Activated CD8-positive, alpha-beta memory T cell treated with anti-CD3 and anti-CD28 coated beads for 36 hours (primary cell): ENCODE measurements around the gene HOXA1. TPM values are rescaled to one million over a fixed set of nuclear protein-coding genes. Genes with fewer than 3 reads are reported as not detected.
"Not testable (repeated sequence)": the region's sequence is repeated elsewhere in the genome, so short reads cannot be mapped to it uniquely, and the experiment has no call there.

ENCODE experiments used
- CTCF ChIA-PET: fragments of 350-600 bp; sonication (Branson Sonifier 250); formaldehyde crosslinking; loops from one replicate; lab custom pipeline; 2021; ENCODE audit warnings: antibody characterized with exemption; lab: Charles Lee
- POLR2A ChIA-PET: fragments of 350-600 bp; sonication (Branson Sonifier 250); formaldehyde crosslinking; loops from one replicate; lab custom pipeline; 2021; ENCODE audit warnings: antibody characterized with exemption; lab: Charles Lee
- total RNA-seq, 2 experiments: library from RNA; stranded (reverse); gene quantifications; one replicate each; pipeline ENCODE4 v1.2.3, GENCODE V29; 2021

Gene HOXA1
- total RNA-seq, 2 experiments from 2014 or later: 0.15 TPM; not detected in 1

DNA sequence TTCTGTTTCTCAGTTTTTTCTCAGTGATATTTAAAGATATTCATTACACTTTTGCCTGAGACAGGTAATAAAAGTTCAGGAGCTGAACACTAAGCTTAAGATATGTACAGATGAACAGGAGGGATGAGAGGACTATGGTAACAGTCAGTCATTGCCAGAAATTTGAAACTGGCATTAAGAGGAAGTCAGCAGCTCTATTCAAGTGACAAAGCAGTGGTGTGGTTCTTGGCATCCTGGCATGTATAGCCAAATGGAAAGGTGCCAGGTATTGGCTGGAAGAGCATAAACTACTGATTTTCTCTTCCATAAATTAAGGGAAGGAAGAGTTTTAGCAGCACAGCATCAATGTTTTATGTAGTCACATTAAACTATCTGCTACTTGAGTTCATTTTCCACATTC, 22.7 kb downstream of the HOXA1 start:
- ChIA-PET POLR2A (interaction anchor here (0.7 kb wide), 1 partner anchor 20 kb away, joined by 7 read pairs; no protein-coding TSS in a partner anchor), CTCF (no interaction called here)

DNA sequence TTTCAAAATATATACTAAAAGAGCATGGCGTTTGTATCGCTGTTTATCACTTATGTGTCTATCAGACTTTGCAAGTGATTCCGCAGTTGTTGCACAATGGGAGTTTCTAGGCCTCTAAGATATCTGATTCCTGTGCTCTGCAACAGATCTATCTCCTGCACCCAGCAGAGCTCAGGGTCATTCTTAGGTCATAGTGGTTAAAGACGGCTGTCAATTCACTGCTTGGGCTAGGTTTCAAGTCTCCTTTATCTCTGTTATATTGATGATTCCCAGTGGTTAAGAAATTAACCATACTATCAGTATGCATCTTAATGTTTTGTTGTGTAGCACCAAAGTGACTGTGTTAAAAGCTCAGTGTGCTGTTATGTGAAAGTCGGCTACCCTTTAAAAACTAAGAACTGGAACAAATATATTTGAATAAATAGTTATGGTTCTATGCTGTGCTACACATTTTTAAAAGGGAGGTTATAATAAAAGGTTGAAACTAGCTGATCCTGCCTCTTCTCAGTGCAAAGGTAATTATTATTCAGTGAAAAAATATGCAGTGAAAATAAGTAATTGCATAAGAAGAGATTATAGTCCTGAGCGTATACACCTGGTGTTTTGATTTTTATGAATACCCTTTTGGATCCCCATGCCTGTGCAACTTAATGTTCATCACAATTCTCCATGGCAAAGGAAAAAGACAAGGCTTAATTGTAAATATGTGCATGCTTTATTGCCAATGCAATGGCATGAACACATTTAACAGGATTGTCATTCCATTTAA, 24.0 kb downstream of the HOXA1 start:
- ChIA-PET CTCF (no interaction called here), POLR2A (no interaction called here)

GRCh38 chr7:27068259-27068658, 27.5 kb downstream of the HOXA1 start:
- CTCF ChIA-PET: no interaction called here
- POLR2A ChIA-PET: no interaction called here

- CTCF ChIA-PET: no interaction called here
- POLR2A ChIA-PET: no interaction called here
Observed at GRCh38 chr7:27066148-27066547, 29.7 kb downstream of the HOXA1 start.

- POLR2A ChIA-PET: no interaction called here
- CTCF ChIA-PET: no interaction called here
Observed at GRCh38 chr7:27065709-27066108, 30.1 kb downstream of the HOXA1 start.

- POLR2A ChIA-PET: no interaction called here
Observed at GRCh38 chr7:27064661-27065060, 31.1 kb downstream of the HOXA1 start.

DNA sequence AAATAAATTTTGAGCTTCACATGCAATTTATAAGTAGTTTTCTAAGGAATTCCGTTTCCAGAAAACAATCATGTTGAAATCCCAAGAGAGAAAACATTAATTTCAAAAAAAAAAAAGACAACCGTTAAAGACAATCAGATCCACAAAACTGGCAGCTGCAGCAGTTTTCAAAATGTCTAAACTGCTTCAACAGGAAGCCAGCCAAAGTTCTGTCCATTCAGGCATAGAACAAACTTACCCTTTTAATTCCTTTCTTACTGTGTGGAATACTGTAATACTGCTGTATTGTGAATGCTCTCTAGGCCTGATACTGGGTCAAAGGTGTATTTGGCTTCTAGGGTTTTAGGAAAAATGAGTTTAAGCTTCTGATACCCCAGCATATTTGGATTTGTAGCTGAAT, 31.6 kb downstream of the HOXA1 start:
- POLR2A ChIA-PET: interaction anchor here (0.6 kb wide), 1 partner anchor 136 kb away, joined by 3 read pairs; the partner anchor contains the start of gene HOXA13
- CTCF ChIA-PET: interaction anchor here (0.7 kb wide), 1 partner anchor 177 kb away, joined by 4 read pairs; no protein-coding TSS in a partner anchor

More at GRCh38 chr7:27064661-27065060, 31.1 kb downstream of the HOXA1 start:
- CTCF ChIA-PET: no interaction called here

- ChIA-PET CTCF (no interaction called here), POLR2A (no interaction called here)
Observed at GRCh38 chr7:27062946-27063345, 32.9 kb downstream of the HOXA1 start.

DNA sequence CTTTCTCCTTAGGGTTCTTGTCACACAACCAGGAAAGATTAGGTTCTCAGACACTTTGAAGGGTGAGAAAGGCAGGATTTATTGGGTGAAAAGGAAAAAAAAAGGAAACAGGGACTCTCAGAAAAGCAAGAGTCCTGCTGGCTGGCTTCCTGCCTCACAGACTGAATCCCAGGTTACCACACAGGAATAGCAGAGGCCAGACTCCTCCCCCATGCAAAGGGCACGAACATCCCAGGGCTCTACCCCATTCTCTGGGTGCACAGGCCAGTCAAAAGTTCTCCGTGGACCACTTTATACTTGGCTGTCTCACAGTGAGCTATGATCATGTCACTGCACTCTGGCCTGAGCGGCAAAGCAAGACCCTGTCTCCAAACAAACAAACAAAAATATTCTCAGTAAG, 42.6 kb downstream of the HOXA1 start:
- ChIA-PET CTCF (no interaction called here), POLR2A (interaction anchor here (0.6 kb wide), 1 partner anchor 20 kb away, joined by 7 read pairs; no protein-coding TSS in a partner anchor)

DNA sequence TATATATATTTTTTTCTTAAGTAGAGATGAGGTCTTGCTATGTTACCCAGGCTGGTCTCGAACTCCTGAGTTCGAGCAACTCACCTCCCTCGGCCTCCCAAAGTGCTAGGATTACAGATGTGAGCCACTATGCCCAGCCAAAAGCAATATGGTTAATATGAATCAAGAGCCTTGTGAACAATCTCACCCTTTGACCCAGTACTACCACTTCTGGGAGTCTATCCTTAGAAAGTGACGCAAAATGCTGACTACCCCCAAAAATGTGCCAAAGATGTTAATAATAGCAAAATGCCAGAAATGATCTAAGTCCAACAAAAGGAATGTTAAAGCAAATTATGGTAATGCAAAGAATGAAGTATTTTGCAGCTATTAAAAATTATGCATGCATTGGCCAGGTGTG, 44.3 kb downstream of the HOXA1 start:
- CTCF ChIA-PET: interaction anchor here (0.7 kb wide), 1 partner anchor 225 kb away, joined by 3 read pairs; no protein-coding TSS in a partner anchor
- POLR2A ChIA-PET: no interaction called here

DNA sequence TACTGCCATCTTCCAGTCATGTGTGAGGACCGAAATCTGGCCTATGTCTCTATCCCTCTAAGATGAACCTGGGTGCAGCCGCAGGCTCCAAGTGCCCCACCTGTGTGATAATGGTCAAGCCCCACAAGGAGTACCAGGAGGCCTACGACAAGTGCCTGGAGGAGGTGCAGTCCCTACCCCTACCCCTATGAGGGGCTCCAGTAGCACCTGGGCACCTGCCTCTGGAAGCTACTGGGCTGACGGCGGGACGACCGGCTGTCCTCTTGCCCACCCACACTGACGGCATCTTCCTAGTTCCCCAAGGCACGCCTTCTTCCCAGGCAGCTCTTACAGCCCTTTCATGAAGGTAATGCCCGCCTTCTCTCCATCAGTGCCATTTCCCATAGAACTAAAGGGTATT, 47.4 kb downstream of the HOXA1 start:
- CTCF ChIA-PET: no interaction called here
- POLR2A ChIA-PET: no interaction called here

DNA sequence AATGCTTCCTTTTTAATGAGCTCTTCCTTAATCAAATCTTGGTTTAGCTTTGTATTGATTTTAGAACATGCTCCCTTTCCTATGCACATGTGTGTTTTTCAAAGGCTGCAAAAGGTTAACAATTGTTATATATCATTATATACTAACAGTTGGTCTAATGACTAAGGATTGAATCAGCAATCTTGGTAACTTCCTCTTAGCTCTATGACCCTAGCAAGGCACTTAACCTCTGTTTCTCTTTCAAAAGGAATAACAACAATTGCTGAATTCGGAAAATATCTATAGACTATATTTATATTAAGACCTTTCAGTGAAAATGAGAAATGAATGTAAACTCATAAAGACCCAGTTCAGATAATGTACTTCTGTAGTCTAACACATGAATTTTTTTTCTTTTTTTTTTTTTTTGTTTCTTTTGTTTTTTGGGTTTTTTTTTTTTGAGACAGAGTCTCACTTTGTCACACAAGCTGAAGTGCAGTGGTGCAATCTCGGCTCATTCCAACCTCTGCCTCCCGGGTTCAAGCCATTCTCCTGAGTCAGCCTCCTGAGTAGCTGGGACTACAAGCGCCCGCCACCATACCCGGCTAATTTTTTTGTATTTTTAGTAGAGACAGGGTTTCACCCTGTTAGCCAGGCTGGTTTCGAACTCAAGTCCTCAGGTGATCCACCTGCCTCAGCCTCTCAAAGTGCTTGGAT, 48.8 kb downstream of the HOXA1 start:
- CTCF ChIA-PET: interaction anchor here (0.6 kb wide), 1 partner anchor 769 kb away, joined by 6 read pairs; no protein-coding TSS in a partner anchor
- POLR2A ChIA-PET: interaction anchor here (0.7 kb wide), 1 partner anchor 1745 kb away, joined by 5 read pairs; no protein-coding TSS in a partner anchor

DNA sequence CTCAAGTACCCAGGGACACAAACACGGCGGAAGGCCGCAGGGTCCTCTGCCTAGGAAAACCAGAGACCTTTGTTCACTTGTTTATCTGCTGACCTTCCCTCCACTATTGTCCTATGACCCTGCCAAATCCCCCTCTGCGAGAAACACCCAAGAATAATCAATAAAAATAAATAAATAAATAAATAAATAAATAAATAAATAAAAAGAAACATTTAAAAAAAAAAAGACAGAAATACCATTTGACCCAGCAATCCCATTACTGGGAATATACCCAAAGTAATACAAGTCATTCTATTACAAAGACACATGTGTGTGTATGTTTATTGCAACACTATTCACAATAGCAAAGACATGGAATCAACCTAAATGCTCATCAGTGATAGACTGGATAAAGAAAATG, 49.8 kb downstream of the HOXA1 start:
- POLR2A ChIA-PET, CTCF ChIA-PET: not testable (repeated sequence)

DNA sequence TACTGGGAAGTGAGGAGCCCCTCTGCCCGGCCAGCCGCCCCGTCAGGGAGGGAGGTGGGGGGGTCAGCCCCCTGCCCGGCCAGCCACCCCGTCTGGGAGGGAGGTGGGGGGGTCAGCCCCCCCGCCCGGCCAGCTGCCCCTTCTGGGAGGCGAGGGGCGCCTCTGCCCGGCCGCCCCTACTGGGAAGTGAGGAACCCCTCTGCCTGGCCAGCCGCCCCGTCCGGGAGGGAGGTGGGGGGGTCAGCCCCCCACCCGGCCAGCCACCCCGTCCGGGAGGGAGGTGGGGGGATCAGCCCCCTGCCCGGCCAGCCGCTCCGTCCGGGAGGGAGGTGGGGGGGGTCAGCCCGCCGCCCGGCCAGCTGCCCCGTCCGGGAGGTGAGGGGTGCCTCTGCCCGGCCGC, 50.7 kb downstream of the HOXA1 start:
- CTCF ChIA-PET, POLR2A ChIA-PET: not testable (repeated sequence)

Other genes starting within 250 kb of the HOXA1 start
- gene SKAP2, start 231.4 kb downstream of the HOXA1 start, total RNA-seq: 10 to 100 TPM; 14.0 to 15.3 TPM
- not detected for gene HOXA2, start 6.7 kb upstream of the HOXA1 start, total RNA-seq
- gene HOXA4, start 34.8 kb upstream of the HOXA1 start, total RNA-seq: under 1 TPM in 1 of 2 experiments, not detected in 1; 0.19 TPM
- not detected for gene HOXA5, start 47.7 kb upstream of the HOXA1 start, total RNA-seq
- gene HOXA6, start 51.8 kb upstream of the HOXA1 start, total RNA-seq: not detected
- not detected for gene HOXA3, start 56.6 kb upstream of the HOXA1 start, total RNA-seq
- gene HOXA7, start 60.7 kb upstream of the HOXA1 start, total RNA-seq: not detected
- gene HOXA9, start 69.5 kb upstream of the HOXA1 start, total RNA-seq: not detected
- gene HOXA10, start 78.3 kb upstream of the HOXA1 start, total RNA-seq: under 1 TPM in 1 of 2 experiments, not detected in 1; 0.19 TPM
- not detected for gene HOXA11, start 89.2 kb upstream of the HOXA1 start, total RNA-seq
- gene HOXA13, start 104.1 kb upstream of the HOXA1 start, total RNA-seq: not detected
- not detected for gene EVX1, start 146.8 kb upstream of the HOXA1 start, total RNA-seq